ENCODE results near the gene EXTL2.
"Not testable (repeated sequence)": the region's sequence is repeated elsewhere in the genome, so short reads cannot be mapped to it uniquely, and the experiment has no call there.

EXTL2 gene

GRCh38 chr1:100855116-100855515 is 39.5 kb downstream of the EXTL2 start:
- DNase-seq: not testable (repeated sequence)

- no peak for DNase-seq
Measured at GRCh38 chr1:100852976-100853375, 41.7 kb downstream of the EXTL2 start.

- no peak for DNase-seq
Measured at GRCh38 chr1:100851726-100852125, 42.9 kb downstream of the EXTL2 start.

GRCh38 chr1:100847361-100848082 is 47.1 kb downstream of the EXTL2 start:
- DNase-seq: no peak

GRCh38 chr1:100843160-100843559 is 51.5 kb downstream of the EXTL2 start:
- not testable (repeated sequence) for DNase-seq

- DNase-seq: no peak
Measured at GRCh38 chr1:100835866-100836842, 58.5 kb downstream of the EXTL2 start.

GRCh38 chr1:100834777-100835660 is 59.6 kb downstream of the EXTL2 start:
- DNase-seq: no peak

- no peak for DNase-seq
Measured at GRCh38 chr1:100832694-100833428, 61.8 kb downstream of the EXTL2 start.

- not testable (repeated sequence) for DNase-seq
Measured at GRCh38 chr1:100825666-100826065, 69.0 kb downstream of the EXTL2 start.
